Measurements from ENCODE around the gene C1QTNF3.

The C1QTNF3 gene

DNA sequence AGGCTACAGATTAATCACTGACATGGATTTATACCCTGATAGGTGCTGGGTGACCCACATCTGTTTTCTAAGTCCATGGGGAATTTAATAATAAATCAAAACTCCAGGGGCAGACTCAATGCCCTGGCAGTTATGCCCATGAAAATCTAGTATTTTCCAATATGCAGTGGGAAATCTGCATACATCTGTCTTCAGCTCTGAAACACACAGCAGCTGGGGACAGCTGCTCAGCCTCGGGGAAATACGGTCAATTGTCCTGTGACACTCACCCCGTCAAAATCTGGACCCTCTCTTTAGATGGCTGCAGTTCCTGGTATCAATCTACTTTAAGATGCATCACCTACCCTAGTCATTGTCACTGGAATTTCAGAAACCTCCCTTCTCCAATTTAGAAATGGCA is 12.7 kb upstream of the C1QTNF3 start:
- no peaks in the 10 kb centered on the region for H3K79me1 ChIP-seq (ENCODE audit: low read length)
- no peak overlapping the region for H3K56ac ChIP-seq (ENCODE audit: low read length)
- H2AK5ac ChIP-seq (ENCODE audit: low read length) = no peak overlapping the region
- H3K4me1 ChIP-seq (ENCODE audit: control insufficient read depth, low read depth, low read length) = no peaks in the 10 kb centered on the region
- H2BK15ac ChIP-seq (replicated peaks; ENCODE audit: low read depth) = no peak overlapping the region
- no peak overlapping the region for H3K4ac ChIP-seq (ENCODE audit: low read depth, low read length)
- no peaks in the 10 kb centered on the region for H3K27me3 ChIP-seq (ENCODE audit: insufficient read depth, low read length, poor library complexity)
- no peak overlapping the region for H4K5ac ChIP-seq (ENCODE audit: low read length)
- no peak overlapping the region for H2BK5ac ChIP-seq (ENCODE audit: low read length)
- no peak overlapping the region for H2BK120ac ChIP-seq (ENCODE audit: low read depth, low read length)
- H3K9ac ChIP-seq (ENCODE audit: low read length) = no peak overlapping the region
- H4K8ac ChIP-seq (ENCODE audit: low read depth, low read length) = no peak overlapping the region
- H3K4me2 ChIP-seq (ENCODE audit: low read length) = no peak overlapping the region
- no peak overlapping the region for H3K23ac ChIP-seq (ENCODE audit: low read length)
- H3K27ac ChIP-seq (ENCODE audit: low read depth, low read length) = no peak overlapping the region
- H3K36me3 ChIP-seq (ENCODE audit: control insufficient read depth, insufficient read depth, low read length) = no peaks in the 10 kb centered on the region
- DNase-seq = no peak
- H3K4me3 ChIP-seq (ENCODE audit: low read length) = no peak overlapping the region
- H3K18ac ChIP-seq (ENCODE audit: low read length) = no peak overlapping the region
- H3K79me2 ChIP-seq (ENCODE audit: control insufficient read depth, insufficient read depth, low read length) = no peaks in the 10 kb centered on the region
- no CpG with 5 or more reads among the region's 3 CpGs for WGBS (ENCODE audit: extremely low coverage, insufficient coverage, low lambda C conversion rate)

DNA sequence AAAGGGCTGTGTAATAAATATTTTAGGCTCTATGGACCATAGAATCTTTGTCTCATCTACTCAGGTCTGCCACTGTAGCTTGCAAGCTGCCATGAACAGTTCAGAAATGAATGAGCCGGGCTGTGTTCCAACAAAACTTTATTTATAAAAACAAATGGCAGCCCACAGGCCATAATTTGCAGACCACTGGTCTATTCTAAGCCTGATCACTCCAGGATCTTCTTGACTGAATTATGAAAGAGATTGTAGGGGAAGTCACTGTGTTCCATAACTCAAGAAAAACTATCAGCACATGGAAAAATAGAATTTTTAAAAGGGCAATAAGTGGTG is 11.4 kb upstream of the C1QTNF3 start:
- Histone ChIP-seq H3K56ac (ENCODE audit: low read length) (no peak overlapping the region), H2AK5ac (ENCODE audit: low read length) (no peak overlapping the region), H3K79me2 (ENCODE audit: control insufficient read depth, insufficient read depth, low read length) (no peaks in the 10 kb centered on the region), H3K9ac (ENCODE audit: low read length) (no peak overlapping the region), H3K4me1 (ENCODE audit: control insufficient read depth, low read depth, low read length) (no peaks in the 10 kb centered on the region), H2BK5ac (ENCODE audit: low read length) (no peak overlapping the region), H3K27me3 (ENCODE audit: insufficient read depth, low read length, poor library complexity) (no peaks in the 10 kb centered on the region), H4K8ac (ENCODE audit: low read depth, low read length) (no peak overlapping the region), H3K23ac (ENCODE audit: low read length) (no peak overlapping the region), H3K4me3 (ENCODE audit: low read length) (no peak overlapping the region), H2BK120ac (ENCODE audit: low read depth, low read length) (no peak overlapping the region), H3K36me3 (ENCODE audit: control insufficient read depth, insufficient read depth, low read length) (no peaks in the 10 kb centered on the region), H4K5ac (ENCODE audit: low read length) (no peak overlapping the region), H3K18ac (ENCODE audit: low read length) (no peak overlapping the region), H3K4me2 (ENCODE audit: low read length) (no peak overlapping the region), H2BK15ac (replicated peaks; ENCODE audit: low read depth) (no peak overlapping the region), H3K27ac (ENCODE audit: low read depth, low read length) (no peak overlapping the region), H3K79me1 (ENCODE audit: low read length) (no peaks in the 10 kb centered on the region), H3K4ac (ENCODE audit: low read depth, low read length) (no peak overlapping the region)
- DNase-seq = no peak
- no CpG with 5 or more reads among the region's 1 CpG for WGBS (ENCODE audit: extremely low coverage, insufficient coverage, low lambda C conversion rate)

DNA sequence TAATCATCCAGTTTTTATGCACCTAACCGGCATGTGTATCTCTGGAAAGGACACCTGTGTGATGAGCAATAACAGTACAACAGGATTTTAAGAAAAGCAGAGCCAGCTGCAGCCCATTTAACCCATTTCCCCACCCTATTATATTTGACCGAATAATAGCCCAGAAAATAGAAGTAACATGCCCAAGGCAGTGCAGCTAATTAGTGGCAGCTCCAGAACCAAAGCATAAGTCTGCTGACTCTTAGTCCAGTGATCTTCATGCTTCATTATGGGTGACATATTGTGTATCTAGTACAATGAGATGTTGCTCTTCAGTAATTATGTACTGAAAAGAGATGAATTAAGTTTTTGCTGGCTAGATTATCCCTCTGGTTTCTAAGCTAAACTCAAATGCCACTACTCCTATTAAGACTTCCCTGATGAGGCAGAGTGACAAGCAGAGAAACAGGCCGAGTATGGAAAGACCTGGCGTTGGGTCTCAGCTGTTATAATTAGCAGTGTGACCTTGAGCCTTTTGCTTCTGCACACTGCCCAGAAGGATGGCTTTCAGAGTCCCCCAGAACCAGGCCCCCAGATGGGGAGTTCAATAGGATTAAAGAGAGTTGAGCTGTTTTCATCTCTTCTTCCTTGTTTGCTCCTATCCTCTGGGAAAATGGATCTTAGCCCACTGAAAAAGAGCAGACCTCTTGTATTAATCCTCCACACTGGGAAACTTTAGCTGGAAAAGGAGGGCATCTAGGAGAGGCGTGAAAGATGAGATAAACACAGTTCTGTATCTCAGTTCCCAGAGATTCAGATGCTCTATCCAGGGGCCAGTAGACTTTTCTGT is 10.8 kb upstream of the C1QTNF3 start:
- H3K27ac ChIP-seq (ENCODE audit: low read depth, low read length) = no peak overlapping the region
- H2BK120ac ChIP-seq (ENCODE audit: low read depth, low read length) = no peak overlapping the region
- no peak overlapping the region for H4K5ac ChIP-seq (ENCODE audit: low read length)
- no peak overlapping the region for H2BK15ac ChIP-seq (replicated peaks; ENCODE audit: low read depth)
- no peak overlapping the region for H3K23ac ChIP-seq (ENCODE audit: low read length)
- no peaks in the 10 kb centered on the region for H3K27me3 ChIP-seq (ENCODE audit: insufficient read depth, low read length, poor library complexity)
- no peak overlapping the region for H3K4ac ChIP-seq (ENCODE audit: low read depth, low read length)
- WGBS (ENCODE audit: extremely low coverage, insufficient coverage, low lambda C conversion rate) = no CpG with 5 or more reads among the region's 5 CpGs
- H2AK5ac ChIP-seq (ENCODE audit: low read length) = no peak overlapping the region
- no peak for DNase-seq
- H3K79me1 ChIP-seq (ENCODE audit: low read length) = no peaks in the 10 kb centered on the region
- no peak overlapping the region for H3K9ac ChIP-seq (ENCODE audit: low read length)
- H3K4me3 ChIP-seq (ENCODE audit: low read length) = no peak overlapping the region
- H3K18ac ChIP-seq (ENCODE audit: low read length) = no peak overlapping the region
- H3K4me2 ChIP-seq (ENCODE audit: low read length) = no peak overlapping the region
- H4K8ac ChIP-seq (ENCODE audit: low read depth, low read length) = no peak overlapping the region
- H3K56ac ChIP-seq (ENCODE audit: low read length) = no peak overlapping the region
- no peaks in the 10 kb centered on the region for H3K79me2 ChIP-seq (ENCODE audit: control insufficient read depth, insufficient read depth, low read length)
- no peaks in the 10 kb centered on the region for H3K36me3 ChIP-seq (ENCODE audit: control insufficient read depth, insufficient read depth, low read length)
- H2BK5ac ChIP-seq (ENCODE audit: low read length) = no peak overlapping the region
- no peaks in the 10 kb centered on the region for H3K4me1 ChIP-seq (ENCODE audit: control insufficient read depth, low read depth, low read length)

DNA sequence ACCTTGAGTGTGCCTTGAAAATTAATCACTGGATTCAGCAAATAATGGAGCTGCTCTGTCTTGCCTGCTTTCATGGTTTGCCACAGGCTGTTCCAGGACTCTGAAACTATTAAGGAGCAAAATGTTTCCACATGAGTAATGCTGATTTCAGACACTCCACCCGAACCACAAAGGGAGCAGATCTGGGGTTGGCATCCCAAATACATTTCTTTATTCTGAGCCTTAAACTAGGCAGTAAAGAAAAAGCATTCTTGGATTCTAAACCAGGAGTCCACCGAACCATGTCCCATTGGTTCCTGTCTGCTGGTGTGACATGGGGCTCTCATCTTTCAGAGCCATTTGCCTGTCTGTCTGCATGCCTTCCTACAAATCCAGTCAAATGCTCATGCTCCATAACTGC is 10.1 kb upstream of the C1QTNF3 start:
- no peak overlapping the region for H3K18ac ChIP-seq (ENCODE audit: low read length)
- no peak overlapping the region for H3K27ac ChIP-seq (ENCODE audit: low read depth, low read length)
- no peak overlapping the region for H2BK120ac ChIP-seq (ENCODE audit: low read depth, low read length)
- no peak overlapping the region for H4K8ac ChIP-seq (ENCODE audit: low read depth, low read length)
- no peak overlapping the region for H2BK5ac ChIP-seq (ENCODE audit: low read length)
- no peak overlapping the region for H2AK5ac ChIP-seq (ENCODE audit: low read length)
- no peak for DNase-seq
- H3K36me3 ChIP-seq (ENCODE audit: control insufficient read depth, insufficient read depth, low read length) = no peaks in the 10 kb centered on the region
- H3K4ac ChIP-seq (ENCODE audit: low read depth, low read length) = no peak overlapping the region
- no peak overlapping the region for H3K9ac ChIP-seq (ENCODE audit: low read length)
- H3K23ac ChIP-seq (ENCODE audit: low read length) = no peak overlapping the region
- H3K27me3 ChIP-seq (ENCODE audit: insufficient read depth, low read length, poor library complexity) = no peaks in the 10 kb centered on the region
- H3K79me1 ChIP-seq (ENCODE audit: low read length) = no peaks in the 10 kb centered on the region
- H3K79me2 ChIP-seq (ENCODE audit: control insufficient read depth, insufficient read depth, low read length) = no peaks in the 10 kb centered on the region
- no peak overlapping the region for H4K5ac ChIP-seq (ENCODE audit: low read length)
- H3K56ac ChIP-seq (ENCODE audit: low read length) = no peak overlapping the region
- no peak overlapping the region for H3K4me2 ChIP-seq (ENCODE audit: low read length)
- WGBS (ENCODE audit: extremely low coverage, insufficient coverage, low lambda C conversion rate) = no CpG with 5 or more reads among the region's 2 CpGs
- no peak overlapping the region for H2BK15ac ChIP-seq (replicated peaks; ENCODE audit: low read depth)
- H3K4me1 ChIP-seq (ENCODE audit: control insufficient read depth, low read depth, low read length) = no peaks in the 10 kb centered on the region
- H3K4me3 ChIP-seq (ENCODE audit: low read length) = no peak overlapping the region

DNA sequence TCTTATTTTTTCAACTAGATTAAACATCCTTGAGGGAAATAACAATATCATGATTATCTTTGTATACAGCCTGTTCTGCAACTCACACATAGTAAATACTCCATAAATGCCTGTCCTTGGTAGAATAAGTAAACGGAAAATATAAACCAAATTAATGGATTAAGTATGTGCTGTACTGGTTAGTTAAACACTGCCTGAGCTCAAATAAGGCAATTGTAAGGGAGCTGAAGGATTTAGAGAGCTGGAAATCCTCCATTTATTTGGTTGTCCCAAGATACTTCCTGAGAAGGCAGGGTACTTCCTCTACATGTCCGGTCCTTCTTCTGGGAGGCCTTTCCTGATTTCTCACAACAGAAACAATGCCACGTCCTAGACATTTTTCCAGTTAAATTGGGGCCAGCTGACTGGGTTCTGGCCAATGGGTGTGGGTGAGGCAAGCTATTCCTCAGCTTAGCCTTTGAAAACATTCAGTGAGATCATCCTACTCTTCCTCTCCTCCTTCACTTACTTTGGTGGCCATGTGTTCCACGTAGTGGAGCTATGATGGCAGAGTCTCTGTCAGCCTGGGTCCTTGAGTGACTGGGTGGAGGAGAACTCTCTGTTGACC is 8.5 kb upstream of the C1QTNF3 start:
- DNase-seq = no peak
- Histone ChIP-seq H4K5ac (ENCODE audit: low read length) (no peak overlapping the region), H3K23ac (ENCODE audit: low read length) (no peak overlapping the region), H3K27ac (ENCODE audit: low read depth, low read length) (no peak overlapping the region), H3K79me2 (ENCODE audit: control insufficient read depth, insufficient read depth, low read length) (no peaks in the 10 kb centered on the region), H3K4me3 (ENCODE audit: low read length) (no peak overlapping the region), H3K36me3 (ENCODE audit: control insufficient read depth, insufficient read depth, low read length) (no peaks in the 10 kb centered on the region), H4K8ac (ENCODE audit: low read depth, low read length) (no peak overlapping the region), H2BK15ac (replicated peaks; ENCODE audit: low read depth) (no peak overlapping the region), H2BK120ac (ENCODE audit: low read depth, low read length) (no peak overlapping the region), H3K79me1 (ENCODE audit: low read length) (no peaks in the 10 kb centered on the region), H3K9ac (ENCODE audit: low read length) (no peak overlapping the region), H3K4me1 (ENCODE audit: control insufficient read depth, low read depth, low read length) (no peaks in the 10 kb centered on the region), H2BK5ac (ENCODE audit: low read length) (no peak overlapping the region), H3K56ac (ENCODE audit: low read length) (no peak overlapping the region), H3K4me2 (ENCODE audit: low read length) (no peak overlapping the region), H2AK5ac (ENCODE audit: low read length) (no peak overlapping the region), H3K27me3 (ENCODE audit: insufficient read depth, low read length, poor library complexity) (no peaks in the 10 kb centered on the region), H3K4ac (ENCODE audit: low read depth, low read length) (no peak overlapping the region), H3K18ac (ENCODE audit: low read length) (no peak overlapping the region)
- no CpG with 5 or more reads among the region's 4 CpGs for WGBS (ENCODE audit: extremely low coverage, insufficient coverage, low lambda C conversion rate)
